Measurements from ENCODE around the gene PSMD13.

DNA sequence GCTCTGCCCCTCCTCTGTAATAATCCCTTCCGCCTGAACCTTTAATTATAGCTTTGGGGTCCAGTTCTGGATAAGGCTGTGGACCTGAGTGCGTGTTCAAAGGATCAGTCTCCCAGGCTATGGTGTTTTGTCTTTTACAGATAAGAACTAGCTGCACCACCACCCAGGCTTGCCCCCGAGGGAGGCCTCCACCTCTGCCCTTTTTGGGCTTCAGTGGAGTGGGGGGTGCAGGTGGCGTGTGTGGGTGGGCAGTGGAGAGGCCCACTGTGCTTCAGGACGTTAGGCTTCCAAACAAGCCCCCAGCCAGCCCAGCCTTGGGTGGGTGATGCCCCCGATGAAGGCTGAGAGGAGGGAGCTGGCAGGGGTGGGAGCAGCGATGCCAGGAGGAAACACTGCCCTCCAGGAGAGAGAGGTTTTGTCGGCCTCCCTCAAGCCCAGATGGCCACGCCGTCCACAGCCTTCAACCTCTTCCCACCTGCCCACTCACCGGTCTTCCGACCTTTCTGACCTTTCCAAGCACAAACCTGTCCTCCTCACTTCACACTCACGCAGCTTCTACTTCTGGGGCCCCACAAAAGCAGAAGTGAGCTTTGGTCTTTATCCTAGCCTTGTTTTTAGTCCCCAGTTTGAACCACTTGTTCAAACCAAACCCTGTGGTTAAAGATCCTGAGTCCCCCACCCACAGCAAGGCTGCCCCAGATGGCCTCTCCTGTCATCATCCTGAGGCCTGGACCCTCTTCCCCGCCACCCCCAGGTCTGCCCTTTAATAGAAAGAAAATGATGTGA, 20.4 kb downstream of the PSMD13 start:
- TF ChIP-seq, protein P1, sequence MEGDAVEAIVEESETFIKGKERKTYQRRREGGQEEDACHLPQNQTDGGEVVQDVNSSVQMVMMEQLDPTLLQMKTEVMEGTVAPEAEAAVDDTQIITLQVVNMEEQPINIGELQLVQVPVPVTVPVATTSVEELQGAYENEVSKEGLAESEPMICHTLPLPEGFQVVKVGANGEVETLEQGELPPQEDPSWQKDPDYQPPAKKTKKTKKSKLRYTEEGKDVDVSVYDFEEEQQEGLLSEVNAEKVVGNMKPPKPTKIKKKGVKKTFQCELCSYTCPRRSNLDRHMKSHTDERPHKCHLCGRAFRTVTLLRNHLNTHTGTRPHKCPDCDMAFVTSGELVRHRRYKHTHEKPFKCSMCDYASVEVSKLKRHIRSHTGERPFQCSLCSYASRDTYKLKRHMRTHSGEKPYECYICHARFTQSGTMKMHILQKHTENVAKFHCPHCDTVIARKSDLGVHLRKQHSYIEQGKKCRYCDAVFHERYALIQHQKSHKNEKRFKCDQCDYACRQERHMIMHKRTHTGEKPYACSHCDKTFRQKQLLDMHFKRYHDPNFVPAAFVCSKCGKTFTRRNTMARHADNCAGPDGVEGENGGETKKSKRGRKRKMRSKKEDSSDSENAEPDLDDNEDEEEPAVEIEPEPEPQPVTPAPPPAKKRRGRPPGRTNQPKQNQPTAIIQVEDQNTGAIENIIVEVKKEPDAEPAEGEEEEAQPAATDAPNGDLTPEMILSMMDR (IDR thresholded peaks at IDR 0.05) = no peak
- no peak for TF ChIP-seq EZH2 (IDR thresholded peaks at IDR 0.05; ENCODE audit: borderline replicate concordance, insufficient read depth, low read depth, low read length, poor library complexity, severe bottlenecking)

Data from B cell (primary cell).